Activated CD8-positive, alpha-beta memory T cell treated with anti-CD3 and anti-CD28 coated beads, Interleukin-2, amount 50 U/mL, for 4 hours (primary cell): ENCODE results near the gene PLCH1.

Source experiments
- DNase-seq: peaks from one replicate; pipeline ENCODE4 v3.0.0-alpha.2; 2020

The PLCH1 gene

GRCh38 chr3:155682426-155683343, 62.2 kb downstream of the PLCH1 start:
- no peak for DNase-seq

GRCh38 chr3:155676252-155676981, 68.5 kb downstream of the PLCH1 start:
- no peak for DNase-seq

- no peak for DNase-seq
These were observed 69.8 kb downstream of the PLCH1 start for GRCh38 chr3:155675094-155675493.

GRCh38 chr3:155673421-155673820, 71.5 kb downstream of the PLCH1 start:
- DNase-seq, result no peak

GRCh38 chr3:155670335-155670734, 74.5 kb downstream of the PLCH1 start:
- no peak for DNase-seq

GRCh38 chr3:155667988-155668387, 76.9 kb downstream of the PLCH1 start:
- no peak for DNase-seq

GRCh38 chr3:155664925-155665695, 79.8 kb downstream of the PLCH1 start:
- no peak for DNase-seq

- DNase-seq, result no peak
These were observed 81.2 kb downstream of the PLCH1 start for GRCh38 chr3:155663467-155664212.

- DNase-seq, result no peak
These were observed 83.1 kb downstream of the PLCH1 start for GRCh38 chr3:155661760-155662159.

GRCh38 chr3:155661042-155661441, 83.8 kb downstream of the PLCH1 start:
- no peak for DNase-seq

GRCh38 chr3:155658671-155659261, 86.1 kb downstream of the PLCH1 start:
- no peak for DNase-seq

GRCh38 chr3:155658006-155658405, 86.9 kb downstream of the PLCH1 start:
- no peak for DNase-seq

- DNase-seq, result no peak
These were observed 87.7 kb downstream of the PLCH1 start for GRCh38 chr3:155657161-155657560.

GRCh38 chr3:155656466-155656865, 88.4 kb downstream of the PLCH1 start:
- DNase-seq, result no peak

- DNase-seq, result no peak
These were observed 93.2 kb downstream of the PLCH1 start for GRCh38 chr3:155651489-155652218.

GRCh38 chr3:155648013-155648591, 96.8 kb downstream of the PLCH1 start:
- DNase-seq, result no peak

GRCh38 chr3:155647206-155647605, 97.7 kb downstream of the PLCH1 start:
- no peak for DNase-seq

GRCh38 chr3:155646669-155647068, 98.2 kb downstream of the PLCH1 start:
- DNase-seq, result no peak

- DNase-seq, result no peak
These were observed 98.7 kb downstream of the PLCH1 start for GRCh38 chr3:155646128-155646527.

- no peak for DNase-seq
These were observed 101.2 kb downstream of the PLCH1 start for GRCh38 chr3:155643581-155644165.

- DNase-seq, result no peak
These were observed 102.9 kb downstream of the PLCH1 start for GRCh38 chr3:155641956-155642355.
